ENCODE measurements around the gene ATP5ME. TPM values are rescaled to one million over a fixed set of nuclear protein-coding genes. Genes with fewer than 3 reads are reported as not detected.

Gene ATP5ME
- total RNA-seq, 1 experiment from 2014 or later = 425 TPM

DNA sequence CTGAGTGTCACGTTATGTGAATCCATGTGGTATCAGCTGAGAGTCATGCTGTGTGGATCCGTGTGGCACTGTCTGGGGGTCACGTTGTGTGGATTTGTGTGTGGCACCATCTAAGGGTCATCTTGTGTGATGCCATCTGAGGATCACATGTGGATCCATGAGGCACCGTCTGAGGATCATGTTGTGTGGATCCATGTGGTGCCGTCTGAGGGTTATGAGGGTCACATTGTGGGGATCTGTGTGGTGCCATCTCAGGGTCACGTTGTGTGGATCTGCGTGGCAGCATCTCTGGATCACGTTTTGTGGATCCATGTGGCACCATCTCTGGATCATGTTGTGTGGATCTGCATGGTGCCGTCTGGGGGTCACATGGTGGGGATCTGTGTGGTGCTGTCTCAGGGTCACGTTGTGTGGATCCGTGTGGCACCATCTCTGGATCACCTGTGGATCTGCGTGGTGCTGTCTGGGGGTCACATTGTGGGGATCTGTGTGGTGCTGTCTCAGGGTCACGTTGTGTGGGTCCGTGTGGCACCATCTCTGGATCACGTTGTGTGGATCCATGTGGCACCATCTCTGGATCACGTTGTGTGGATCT is 41.8 kb downstream of the ATP5ME start:
- H2BK120ac ChIP-seq (ENCODE audit: low read depth, low read length, poor library complexity, severe bottlenecking) = no peak overlapping the region
- H3K23ac ChIP-seq (ENCODE audit: insufficient read length, low read depth, low read length) = no peak overlapping the region
- peak; percentile 13 for DNase-seq
- H4K20me1 ChIP-seq (ENCODE audit: control insufficient read depth, insufficient read depth, insufficient read length) = no peaks in the 10 kb centered on the region
- WGBS (ENCODE audit: extremely low coverage, insufficient read length, low lambda C conversion rate) = no CpG with 5 or more reads among the region's 16 CpGs
- H3K23me2 ChIP-seq (ENCODE audit: insufficient read length, low read depth, low read length, poor library complexity, severe bottlenecking) = no peaks in the 10 kb centered on the region
- H4K5ac ChIP-seq (ENCODE audit: insufficient read length, low read depth, low read length) = no peak overlapping the region
- H3K9ac ChIP-seq (ENCODE audit: extremely low read depth, insufficient read length, low read length) = no peak overlapping the region
- H3K4me2 ChIP-seq (ENCODE audit: insufficient read depth, insufficient read length, low read length) = no peak overlapping the region
- no peaks in the 10 kb centered on the region for H3K79me1 ChIP-seq (ENCODE audit: insufficient read depth, low read depth, low read length, poor library complexity, severe bottlenecking)
- peaks cover 15% of the 10 kb centered on the region for H3K27me3 Mint-ChIP-seq (ENCODE audit: low read depth)
- H3K4me1 ChIP-seq (ENCODE audit: insufficient read depth, low read length) = no peaks in the 10 kb centered on the region
- H3T11ph ChIP-seq (ENCODE audit: low read length) = no peak overlapping the region
- no peaks in the 10 kb centered on the region for H3K9me3 ChIP-seq (ENCODE audit: control insufficient read depth, low read depth, low read length)
- no peak overlapping the region for H2BK20ac ChIP-seq (ENCODE audit: low read depth, low read length, poor library complexity, severe bottlenecking)
- no peak overlapping the region for H2BK15ac ChIP-seq (ENCODE audit: low read depth, low read length)
- H3K9me3 Mint-ChIP-seq = peaks cover 17 to 21% of the 10 kb centered on the region in 2 experiments
- H3K27ac ChIP-seq (ENCODE audit: insufficient read length, low read depth, low read length) = no peak overlapping the region
- peaks cover 0 to 15% (median 13%) of the 10 kb centered on the region in 3 experiments; a peak in 5 of 7 replicates for H3K36me3 Mint-ChIP-seq (ENCODE audit: insufficient read depth in 1 of 3, low read depth in 3 of 3)
- H3K4me1 Mint-ChIP-seq = 0 out of 4 replicates have a peak, but pooled peaks cover 0 to 3% of the 10 kb centered on the region in 2 experiments
- no peak overlapping the region for H4K8ac ChIP-seq (replicated peaks; ENCODE audit: insufficient read length, low read depth, low read length)
- H3K4ac ChIP-seq (ENCODE audit: low read depth, low read length) = no peak overlapping the region
- no peak overlapping the region for H2AK5ac ChIP-seq (ENCODE audit: insufficient read length, low read length)
- H3K18ac ChIP-seq (ENCODE audit: insufficient read length, low read depth, low read length) = no peak overlapping the region
- no peak overlapping the region for H3K56ac ChIP-seq (ENCODE audit: insufficient read length, low read depth, low read length)
- H2BK5ac ChIP-seq (ENCODE audit: insufficient read length, low read length) = no peak overlapping the region
- H3K14ac ChIP-seq (ENCODE audit: insufficient read depth, low read length) = no peak overlapping the region; the same call in 1 of the 2 replicates
- no peaks in the 10 kb centered on the region for H3K27me3 ChIP-seq (ENCODE audit: insufficient read depth, low read length)
- H4K91ac ChIP-seq (ENCODE audit: insufficient read length, low read depth, low read length) = no peak overlapping the region
- TF ChIP-seq, protein P1, sequence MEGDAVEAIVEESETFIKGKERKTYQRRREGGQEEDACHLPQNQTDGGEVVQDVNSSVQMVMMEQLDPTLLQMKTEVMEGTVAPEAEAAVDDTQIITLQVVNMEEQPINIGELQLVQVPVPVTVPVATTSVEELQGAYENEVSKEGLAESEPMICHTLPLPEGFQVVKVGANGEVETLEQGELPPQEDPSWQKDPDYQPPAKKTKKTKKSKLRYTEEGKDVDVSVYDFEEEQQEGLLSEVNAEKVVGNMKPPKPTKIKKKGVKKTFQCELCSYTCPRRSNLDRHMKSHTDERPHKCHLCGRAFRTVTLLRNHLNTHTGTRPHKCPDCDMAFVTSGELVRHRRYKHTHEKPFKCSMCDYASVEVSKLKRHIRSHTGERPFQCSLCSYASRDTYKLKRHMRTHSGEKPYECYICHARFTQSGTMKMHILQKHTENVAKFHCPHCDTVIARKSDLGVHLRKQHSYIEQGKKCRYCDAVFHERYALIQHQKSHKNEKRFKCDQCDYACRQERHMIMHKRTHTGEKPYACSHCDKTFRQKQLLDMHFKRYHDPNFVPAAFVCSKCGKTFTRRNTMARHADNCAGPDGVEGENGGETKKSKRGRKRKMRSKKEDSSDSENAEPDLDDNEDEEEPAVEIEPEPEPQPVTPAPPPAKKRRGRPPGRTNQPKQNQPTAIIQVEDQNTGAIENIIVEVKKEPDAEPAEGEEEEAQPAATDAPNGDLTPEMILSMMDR (conservative IDR thresholded peaks at IDR 0.05) = no peak
- H3K4me3 Mint-ChIP-seq = no peak overlapping the region
- H3K27ac Mint-ChIP-seq = no peak overlapping the region
- H2AFZ ChIP-seq (ENCODE audit: low read length) = no peak overlapping the region
- H3K79me2 ChIP-seq (ENCODE audit: insufficient read depth, low read length) = no peaks in the 10 kb centered on the region
- H2BK12ac ChIP-seq (ENCODE audit: insufficient read length, low read depth, low read length) = no peak overlapping the region

All from H9 (cell line).